Measurements from ENCODE around the gene TWIST2. TPM values are rescaled to one million over a fixed set of nuclear protein-coding genes. Genes with fewer than 3 reads are reported as not detected.

The TWIST2 gene
- total RNA-seq, 2 experiments from 2014 or later: not detected

- no peak overlapping the region for H3K27ac Mint-ChIP-seq
- DNase-seq: no peak
- no peaks in the 10 kb centered on the region for H3K36me3 Mint-ChIP-seq
- no peaks in the 10 kb centered on the region for H3K4me1 Mint-ChIP-seq (ENCODE audit: low read depth)
- intact Hi-C loops (cut with micrococcal nuclease): no loop called here
- POLR2A ChIA-PET: no interaction called here
- H3K27me3 Mint-ChIP-seq: peaks cover 36% of the 10 kb centered on the region
- H3K4me3 Mint-ChIP-seq: no peak overlapping the region
- CTCF ChIA-PET: no interaction called here
- no peaks in the 10 kb centered on the region for H3K9me3 Mint-ChIP-seq
These were observed 81.6 kb downstream of the TWIST2 start for GRCh38 chr2:238929242-238930081.

- H3K4me1 Mint-ChIP-seq (ENCODE audit: low read depth): no peaks in the 10 kb centered on the region
- ChIA-PET POLR2A (no interaction called here), CTCF (no interaction called here)
- intact Hi-C loops (cut with micrococcal nuclease): no loop called here
- H3K4me3 Mint-ChIP-seq: no peak overlapping the region
- H3K36me3 Mint-ChIP-seq: no peaks in the 10 kb centered on the region
- H3K27ac Mint-ChIP-seq: no peak overlapping the region
- DNase-seq: no peak
- H3K9me3 Mint-ChIP-seq: no peaks in the 10 kb centered on the region
- H3K27me3 Mint-ChIP-seq: peaks cover 35% of the 10 kb centered on the region
These were observed 82.3 kb downstream of the TWIST2 start for GRCh38 chr2:238930216-238930615.

GRCh38 chr2:238936162-238937052, 88.5 kb downstream of the TWIST2 start:
- Mint-ChIP-seq H3K4me3 (no peak overlapping the region), H3K27ac (no peak overlapping the region)

GRCh38 chr2:238938003-238938400, 90.1 kb downstream of the TWIST2 start:
- no peaks in the 10 kb centered on the region for H3K4me1 Mint-ChIP-seq (ENCODE audit: low read depth)
- ChIA-PET POLR2A (no interaction called here), CTCF (interaction anchor here (0.6 kb wide), 1 partner anchor 103 kb away, joined by 3 read pairs; no protein-coding TSS in a partner anchor)
- no peaks in the 10 kb centered on the region for H3K36me3 Mint-ChIP-seq
- no peak overlapping the region for H3K27ac Mint-ChIP-seq
- H3K27me3 Mint-ChIP-seq: no peaks in the 10 kb centered on the region
- no peak for DNase-seq
- intact Hi-C loops (cut with micrococcal nuclease): no loop called here
- H3K9me3 Mint-ChIP-seq: no peaks in the 10 kb centered on the region
- H3K4me3 Mint-ChIP-seq: no peak overlapping the region

More at GRCh38 chr2:238936162-238937052, 88.5 kb downstream of the TWIST2 start:
- intact Hi-C loops (cut with micrococcal nuclease): no loop called here
- CTCF ChIA-PET: no interaction called here
- H3K36me3 Mint-ChIP-seq: no peaks in the 10 kb centered on the region
- H3K4me1 Mint-ChIP-seq (ENCODE audit: low read depth): no peaks in the 10 kb centered on the region
- no peaks in the 10 kb centered on the region for H3K9me3 Mint-ChIP-seq
- POLR2A ChIA-PET: no interaction called here
- H3K27me3 Mint-ChIP-seq: peaks cover 8% of the 10 kb centered on the region
- DNase-seq: no peak

- POLR2A ChIA-PET: no interaction called here
- no peak for DNase-seq
- intact Hi-C loops (cut with micrococcal nuclease): no loop called here
- CTCF ChIA-PET: interaction anchor here (0.6 kb wide), 1 partner anchor 104 kb away, joined by 3 read pairs; no protein-coding TSS in a partner anchor
- no peak overlapping the region for H3K4me3 Mint-ChIP-seq
- no peaks in the 10 kb centered on the region for H3K27me3 Mint-ChIP-seq
- H3K4me1 Mint-ChIP-seq (ENCODE audit: low read depth): no peaks in the 10 kb centered on the region
- H3K9me3 Mint-ChIP-seq: no peaks in the 10 kb centered on the region
- H3K27ac Mint-ChIP-seq: no peak overlapping the region
- H3K36me3 Mint-ChIP-seq: no peaks in the 10 kb centered on the region
These were observed 90.6 kb downstream of the TWIST2 start for GRCh38 chr2:238938401-238939055.

- ChIA-PET CTCF (no interaction called here), POLR2A (no interaction called here)
- Mint-ChIP-seq H3K4me3 (no peak overlapping the region), H3K27ac (no peak overlapping the region), H3K36me3 (no peaks in the 10 kb centered on the region), H3K4me1 (ENCODE audit: low read depth) (no peaks in the 10 kb centered on the region), H3K27me3 (no peaks in the 10 kb centered on the region), H3K9me3 (no peaks in the 10 kb centered on the region)
- intact Hi-C loops (cut with micrococcal nuclease): no loop called here
- no peak for DNase-seq
These were observed 91.2 kb downstream of the TWIST2 start for GRCh38 chr2:238939074-238939473.

GRCh38 chr2:238939521-238940403, 91.9 kb downstream of the TWIST2 start:
- no peak for DNase-seq
- intact Hi-C loops (cut with micrococcal nuclease): no loop called here
- ChIA-PET CTCF (no interaction called here), POLR2A (no interaction called here)
- Mint-ChIP-seq H3K27me3 (no peaks in the 10 kb centered on the region), H3K4me3 (no peak overlapping the region), H3K27ac (no peak overlapping the region), H3K9me3 (no peaks in the 10 kb centered on the region), H3K4me1 (ENCODE audit: low read depth) (no peaks in the 10 kb centered on the region), H3K36me3 (no peaks in the 10 kb centered on the region)

GRCh38 chr2:238940806-238941205, 92.9 kb downstream of the TWIST2 start:
- ChIA-PET POLR2A (no interaction called here), CTCF (no interaction called here)
- no peaks in the 10 kb centered on the region for H3K36me3 Mint-ChIP-seq
- H3K27ac Mint-ChIP-seq: no peak overlapping the region
- no peaks in the 10 kb centered on the region for H3K27me3 Mint-ChIP-seq
- no peaks in the 10 kb centered on the region for H3K4me1 Mint-ChIP-seq (ENCODE audit: low read depth)
- no peak overlapping the region for H3K4me3 Mint-ChIP-seq
- H3K9me3 Mint-ChIP-seq: no peaks in the 10 kb centered on the region
- intact Hi-C loops (cut with micrococcal nuclease): no loop called here
- no peak for DNase-seq

- DNase-seq: no peak
- intact Hi-C loops (cut with micrococcal nuclease): no loop called here
- POLR2A ChIA-PET: no interaction called here
- no peaks in the 10 kb centered on the region for H3K9me3 Mint-ChIP-seq
- H3K27ac Mint-ChIP-seq: no peak overlapping the region
- H3K27me3 Mint-ChIP-seq: no peaks in the 10 kb centered on the region
- no peak overlapping the region for H3K4me3 Mint-ChIP-seq
- CTCF ChIA-PET: no interaction called here
- H3K4me1 Mint-ChIP-seq (ENCODE audit: low read depth): no peaks in the 10 kb centered on the region
- H3K36me3 Mint-ChIP-seq: no peaks in the 10 kb centered on the region
These were observed 93.4 kb downstream of the TWIST2 start for GRCh38 chr2:238941262-238941792.

GRCh38 chr2:238942080-238942725, 94.3 kb downstream of the TWIST2 start:
- Mint-ChIP-seq H3K4me1 (ENCODE audit: low read depth) (no peaks in the 10 kb centered on the region), H3K27ac (no peak overlapping the region), H3K36me3 (no peaks in the 10 kb centered on the region), H3K27me3 (no peaks in the 10 kb centered on the region), H3K9me3 (no peaks in the 10 kb centered on the region), H3K4me3 (no peak overlapping the region)
- ChIA-PET CTCF (no interaction called here), POLR2A (no interaction called here)
- intact Hi-C loops (cut with micrococcal nuclease): no loop called here
- DNase-seq: no peak

- Mint-ChIP-seq H3K4me3 (no peak overlapping the region), H3K27ac (no peak overlapping the region), H3K36me3 (no peaks in the 10 kb centered on the region), H3K4me1 (ENCODE audit: low read depth) (peaks cover 4% of the 10 kb centered on the region), H3K9me3 (no peaks in the 10 kb centered on the region), H3K27me3 (no peaks in the 10 kb centered on the region)
- intact Hi-C loops (cut with micrococcal nuclease): no loop called here
- no peak for DNase-seq
- ChIA-PET POLR2A (no interaction called here), CTCF (no interaction called here)
These were observed 94.9 kb downstream of the TWIST2 start for GRCh38 chr2:238942726-238943300.

All from activated CD4-positive, alpha-beta memory T cell treated with anti-CD3 and anti-CD28 coated beads for 36 hours (primary cell).